AML-193 (cell line): ENCODE data around the gene ABCB4.
"Not testable (repeated sequence)": the region's sequence is repeated elsewhere in the genome, so short reads cannot be mapped to it uniquely, and the experiment has no call there.

Experiments used
- DNase-seq, 2 experiments: peaks; one replicate each; lab custom pipeline; 2025; lab: John Stamatoyannopoulos, UW

Gene ABCB4

DNA sequence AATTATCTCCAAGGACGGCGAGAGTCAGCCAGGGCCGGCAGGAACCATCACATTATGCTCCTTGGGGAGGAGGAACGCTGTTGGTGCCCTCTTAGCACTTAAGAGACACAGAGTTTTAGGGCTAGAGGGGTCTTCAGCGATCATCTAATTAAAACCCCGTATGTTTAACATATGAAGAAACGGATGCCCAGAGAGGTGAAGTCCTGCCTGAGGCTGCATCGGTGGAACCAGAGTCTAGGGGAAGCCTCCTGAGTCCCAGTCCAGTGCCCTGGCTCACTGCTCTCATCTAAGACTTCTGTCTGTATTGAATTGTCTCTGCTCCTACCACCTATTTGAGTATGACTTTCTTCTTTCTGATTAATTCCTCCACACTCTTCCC, 688 bp upstream of the ABCB4 start:
- no peak for DNase-seq

DNA sequence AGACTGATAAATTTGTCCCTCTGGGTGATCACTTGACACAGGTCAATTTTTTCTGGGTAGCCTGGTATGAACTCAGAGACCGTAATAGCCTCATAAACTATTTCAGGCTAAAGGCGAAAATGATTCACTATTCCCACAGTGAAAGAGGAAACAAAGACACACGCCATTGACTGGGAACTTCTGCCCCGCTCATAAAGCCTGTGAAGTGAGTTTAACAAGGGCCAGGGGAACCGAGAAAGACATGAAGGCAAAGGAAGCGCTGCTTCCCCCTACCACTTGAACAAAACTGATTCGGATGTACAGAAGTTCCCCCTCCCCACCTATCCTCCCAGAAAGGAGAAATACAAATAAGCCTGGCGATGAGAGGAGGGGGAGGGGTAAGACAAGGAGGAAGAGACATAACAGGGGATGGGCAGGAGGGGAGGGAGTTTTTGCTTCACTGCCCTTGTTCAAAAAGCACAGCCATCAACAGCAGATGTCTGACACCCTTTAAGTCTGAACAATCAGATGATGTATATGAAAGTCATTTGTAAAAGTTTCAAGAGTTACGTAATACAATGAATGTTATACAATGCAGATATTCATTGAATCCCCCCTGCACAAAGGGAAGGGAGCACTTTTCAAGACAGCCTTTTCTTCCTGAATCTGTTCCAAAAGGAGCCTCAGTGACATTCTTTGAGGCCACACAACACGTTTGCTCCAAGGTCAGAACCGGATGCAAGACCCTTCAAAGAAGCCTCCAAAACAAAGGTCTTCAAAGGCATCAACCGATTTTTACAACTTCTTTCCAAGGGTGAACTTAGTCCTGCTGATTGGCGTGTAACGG, 734 bp downstream of the ABCB4 start:
- peak in 1 of 2 experiments; percentile 4 for DNase-seq

DNA sequence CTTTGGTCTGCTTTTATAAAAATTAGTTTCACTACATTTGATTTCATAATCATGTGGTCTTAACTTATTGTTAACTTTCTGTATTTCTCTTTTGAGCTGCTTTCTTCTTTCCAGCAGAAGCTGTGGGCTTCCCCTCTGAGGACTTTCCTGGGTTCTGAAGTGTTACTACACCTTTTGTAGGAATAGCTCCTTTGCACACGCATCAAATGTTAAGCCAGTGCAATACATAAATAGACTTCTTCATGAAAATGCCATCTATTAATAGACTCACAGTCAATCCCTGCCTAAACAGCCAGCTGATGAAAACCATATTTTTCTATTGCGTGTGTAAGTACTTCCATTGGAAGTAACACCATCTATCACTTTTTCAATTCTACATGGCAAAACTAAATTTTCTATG, 1.5 kb downstream of the ABCB4 start:
- no peak for DNase-seq

DNA sequence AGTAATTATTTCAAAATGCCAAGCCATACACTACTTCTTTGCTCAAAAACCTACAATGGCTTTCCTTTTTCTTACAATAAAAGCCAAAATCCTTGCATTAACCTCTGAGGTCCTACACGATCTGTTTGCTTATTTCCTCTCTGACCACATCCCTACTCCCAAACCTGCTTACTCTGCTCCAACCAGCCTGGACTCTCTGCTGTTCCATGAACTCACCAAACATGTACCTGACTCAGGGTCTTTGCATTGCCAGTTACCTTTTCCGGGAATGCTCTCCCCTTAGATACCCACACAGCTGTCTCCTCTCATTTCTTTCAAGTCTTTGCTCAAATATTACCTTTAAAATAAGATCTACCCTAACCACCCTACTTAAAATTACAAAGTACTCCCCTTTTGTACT, 2.3 kb downstream of the ABCB4 start:
- no peak for DNase-seq

DNA sequence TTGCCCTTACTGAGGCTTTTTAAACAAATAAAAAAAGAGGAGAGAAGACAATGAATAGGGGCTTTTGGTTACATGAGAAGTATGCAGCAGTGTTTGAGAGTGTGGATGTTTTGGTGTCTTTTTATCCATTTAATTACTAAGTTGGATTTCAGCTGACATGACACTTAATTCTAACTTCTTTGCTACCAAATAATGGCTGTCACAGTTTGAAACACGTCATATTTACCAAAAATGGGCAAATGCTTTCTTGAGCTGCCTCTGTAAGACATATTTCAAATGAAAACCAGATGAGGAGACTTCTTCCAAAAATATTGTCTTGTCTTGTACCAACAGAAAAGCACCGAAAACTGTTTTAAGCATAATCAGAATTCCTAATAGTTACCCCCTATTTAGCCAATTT, 4.0 kb downstream of the ABCB4 start:
- no peak for DNase-seq

DNA sequence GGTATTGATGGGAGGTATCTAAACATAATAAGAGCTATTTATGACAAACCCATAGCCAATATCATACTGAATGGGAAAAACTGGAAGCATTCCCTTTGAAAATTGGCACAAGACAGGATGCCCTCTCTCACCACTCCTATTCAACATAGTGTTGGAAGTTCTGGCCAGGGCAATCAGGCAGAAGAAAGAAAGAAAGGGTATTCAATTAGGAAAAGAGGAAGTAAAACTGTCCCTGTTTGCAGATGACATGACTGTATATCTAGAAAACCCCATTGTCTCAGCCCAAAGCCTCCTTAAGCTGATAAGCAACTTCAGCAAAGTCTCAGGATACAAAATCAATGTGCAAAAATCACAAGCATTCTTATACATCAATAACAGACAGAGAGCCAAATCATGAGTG, 6.3 kb downstream of the ABCB4 start:
- DNase-seq = not testable (repeated sequence)

DNA sequence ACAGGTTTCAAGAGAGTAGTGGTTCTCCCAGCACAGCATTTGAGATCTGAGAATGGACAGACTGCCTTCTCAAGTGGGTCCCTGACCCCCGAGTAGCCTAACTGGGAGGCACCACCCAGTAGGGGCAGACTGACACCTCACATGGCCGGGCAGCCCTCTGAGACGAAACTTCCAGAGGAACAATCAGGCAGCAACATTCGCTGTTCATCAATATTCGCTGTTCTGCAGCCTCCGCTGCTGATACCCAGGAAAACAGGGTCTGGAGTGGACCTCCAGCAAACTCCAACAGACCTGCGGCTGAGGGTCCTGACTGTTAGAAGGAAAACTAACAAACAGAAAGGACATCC, 10.0 kb downstream of the ABCB4 start:
- DNase-seq = not testable (repeated sequence)

DNA sequence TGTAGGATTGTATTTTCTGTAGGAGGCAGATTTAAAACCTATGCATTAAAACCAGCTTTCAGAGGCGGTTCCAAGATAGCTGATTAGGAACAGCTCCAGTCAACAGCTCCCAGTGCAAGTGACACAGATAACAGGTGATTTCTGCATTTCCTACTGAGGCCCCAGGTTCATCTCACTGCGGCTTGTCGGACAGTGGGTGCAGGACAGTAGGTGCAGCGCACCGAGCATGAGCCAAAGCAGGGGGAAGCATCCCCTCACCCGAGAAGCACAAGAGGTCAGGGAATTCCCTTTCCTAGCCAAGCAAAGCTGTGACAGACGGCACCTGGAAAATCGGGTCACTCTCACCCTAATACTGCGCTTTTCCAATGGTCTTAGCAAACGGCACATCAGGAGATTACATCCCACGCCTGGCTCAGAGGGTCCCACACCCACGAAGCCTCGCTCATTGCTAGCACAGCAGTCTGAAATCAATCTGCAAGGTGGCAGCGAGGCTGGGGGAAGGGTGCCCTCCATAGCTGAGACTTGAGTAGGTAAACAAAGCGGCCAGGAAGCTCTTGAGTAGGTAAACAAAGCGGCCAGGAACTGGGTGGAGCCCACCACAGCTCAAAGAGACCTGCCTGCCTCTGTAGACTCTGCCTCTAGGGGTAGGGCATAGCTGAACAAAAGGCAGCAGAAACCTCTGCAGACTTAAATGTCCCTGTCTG, 10.5 kb downstream of the ABCB4 start:
- not testable (repeated sequence) for DNase-seq

DNA sequence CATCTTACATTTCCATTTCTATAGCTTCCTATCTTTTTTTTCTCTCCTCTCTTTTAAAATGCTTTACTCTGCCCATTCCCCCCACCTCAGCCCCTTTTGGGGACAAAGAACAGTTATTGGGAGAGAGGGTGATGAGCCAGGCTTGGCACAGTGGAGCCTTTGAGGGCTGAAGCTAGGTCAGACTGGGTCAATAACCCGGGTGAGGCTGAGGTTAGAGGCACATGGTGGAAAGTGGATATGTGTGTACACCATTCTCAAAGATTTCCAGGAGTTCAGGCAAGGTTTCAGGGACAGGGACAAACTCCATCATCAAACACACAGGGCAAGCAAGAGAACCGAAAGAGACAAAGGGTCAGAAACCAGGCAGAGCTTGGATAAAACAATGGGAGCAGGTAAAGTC, 11.5 kb downstream of the ABCB4 start:
- no peak for DNase-seq

DNA sequence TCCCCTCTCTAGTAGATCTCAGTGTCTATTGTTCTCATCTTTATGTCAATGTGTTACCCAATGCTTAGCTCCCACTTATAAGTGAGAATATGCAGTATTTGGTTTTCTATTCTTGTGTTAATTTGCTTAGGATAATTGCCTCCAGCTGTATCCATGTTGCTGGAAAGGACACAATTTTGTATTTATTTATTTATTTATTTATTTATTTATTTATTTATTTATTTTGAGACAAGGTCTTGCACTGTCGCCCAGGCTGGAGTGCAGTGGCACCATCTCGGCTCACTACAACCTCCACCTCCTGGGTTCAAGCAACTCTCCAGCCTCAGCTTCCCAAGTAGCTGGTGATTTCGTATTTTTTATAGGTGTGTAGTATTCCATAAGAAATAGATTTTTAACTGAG, 15.0 kb downstream of the ABCB4 start:
- DNase-seq = not testable (repeated sequence)

DNA sequence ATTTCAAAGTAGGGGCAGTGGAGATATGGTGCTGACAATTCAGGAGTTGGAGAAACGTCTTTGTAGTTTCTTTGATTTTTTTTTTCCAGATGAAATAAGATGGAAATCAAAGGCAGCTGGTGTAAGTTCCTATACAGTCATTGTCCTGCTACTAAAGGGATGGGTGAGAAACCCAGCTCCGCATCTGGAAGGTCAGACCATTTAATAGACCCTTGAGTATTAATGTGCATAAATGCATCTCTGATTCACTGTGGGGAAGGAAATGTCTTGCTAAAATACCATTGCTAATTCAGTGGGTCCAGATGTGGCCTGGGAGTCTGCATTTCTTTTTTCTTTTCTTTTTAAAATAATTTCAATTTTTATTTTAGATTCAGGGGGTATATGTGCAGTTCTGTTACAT, 15.5 kb downstream of the ABCB4 start:
- no peak for DNase-seq

DNA sequence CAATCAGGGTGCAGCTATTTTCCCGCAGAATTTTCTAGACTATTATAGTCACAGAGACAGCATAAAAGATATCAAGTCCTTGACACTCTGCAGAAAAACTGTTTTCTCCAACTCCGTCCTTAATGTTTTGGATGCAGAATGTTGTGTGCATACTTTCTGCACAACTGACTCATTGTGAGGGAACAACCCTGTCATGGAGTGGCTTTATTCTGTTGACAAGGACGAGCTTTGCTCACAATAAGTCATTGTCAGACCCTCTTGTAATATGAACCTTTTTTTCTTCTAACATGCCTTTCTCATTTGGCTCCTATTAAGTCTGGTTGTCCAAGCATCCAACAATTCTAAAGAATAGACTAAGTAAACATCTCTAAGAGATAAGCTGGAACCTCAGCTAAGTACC, 17.3 kb downstream of the ABCB4 start:
- no peak for DNase-seq

DNA sequence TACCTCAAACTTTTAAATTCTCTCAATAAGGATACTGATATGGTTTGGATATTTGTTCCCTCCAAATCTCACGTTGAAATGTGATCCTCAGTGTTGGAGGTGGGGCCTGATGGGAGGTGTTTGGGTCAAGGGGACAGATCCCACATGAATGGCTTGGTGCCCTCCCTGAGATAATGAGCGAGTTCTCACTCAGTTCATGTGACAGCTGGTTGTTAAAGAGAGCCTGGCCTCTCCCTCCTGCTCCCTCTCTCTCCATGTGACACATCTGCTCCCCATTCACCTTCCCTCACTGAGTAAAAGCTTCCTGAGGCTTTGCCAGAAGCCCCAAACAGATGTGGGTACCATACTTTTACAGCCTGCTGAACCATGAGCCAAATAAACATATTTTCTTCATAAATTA, 19.2 kb downstream of the ABCB4 start:
- DNase-seq = no peak

DNA sequence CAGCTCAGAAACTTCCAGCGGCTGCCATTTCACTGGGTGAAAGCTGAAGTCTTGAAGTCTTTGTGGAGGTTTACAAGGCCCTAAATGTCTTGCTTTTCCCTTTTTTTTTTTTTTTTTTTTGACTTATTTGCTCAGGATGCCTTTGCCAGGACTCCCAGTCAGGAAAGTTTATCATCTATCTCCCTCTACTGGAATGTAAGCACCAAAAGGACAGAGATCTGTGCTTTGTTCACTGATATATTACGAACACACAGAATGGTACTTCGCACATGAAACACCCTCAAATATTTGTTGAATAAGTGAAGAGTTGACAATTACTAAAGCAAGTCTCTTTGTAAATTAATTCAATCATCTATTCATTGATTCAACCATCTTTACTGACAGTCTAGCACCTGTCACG, 23.2 kb downstream of the ABCB4 start:
- no peak for DNase-seq

DNA sequence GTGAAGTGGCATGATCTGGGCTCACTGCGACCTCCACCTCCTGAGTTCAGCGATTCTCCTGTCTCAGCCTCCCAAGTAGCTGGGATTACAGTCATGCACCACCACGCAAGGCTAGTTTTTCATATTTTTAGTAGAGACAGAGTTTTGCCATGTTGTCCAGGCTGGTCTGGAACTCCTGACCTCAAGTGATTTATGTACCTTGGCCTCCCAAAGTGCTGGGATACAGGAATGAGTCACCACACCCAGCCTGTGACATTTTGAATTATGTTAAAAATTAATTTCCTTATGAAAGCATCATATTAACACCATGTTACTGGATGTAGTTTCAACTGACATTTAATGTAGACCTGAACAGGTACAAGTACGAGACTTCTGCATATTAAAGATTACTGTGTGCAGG, 24.3 kb downstream of the ABCB4 start:
- no peak for DNase-seq

DNA sequence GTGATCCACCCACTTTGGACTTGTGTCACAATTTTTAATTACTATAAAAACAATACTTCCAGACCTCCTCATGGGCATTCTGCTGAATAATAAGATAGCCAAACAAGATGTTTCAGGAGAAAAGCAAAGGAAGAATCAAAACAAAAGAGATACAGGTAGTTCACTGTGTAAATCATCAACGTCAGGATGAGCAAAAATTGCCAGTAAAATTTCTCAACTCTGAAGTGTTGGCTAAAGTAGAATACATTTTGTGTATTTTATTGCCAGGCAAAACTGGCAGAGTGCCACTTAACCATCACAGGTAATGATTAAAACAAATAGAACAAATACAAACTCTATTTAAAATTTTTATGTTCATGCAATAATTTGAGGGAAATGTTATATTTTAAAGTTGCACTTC, 24.8 kb downstream of the ABCB4 start:
- DNase-seq = no peak

DNA sequence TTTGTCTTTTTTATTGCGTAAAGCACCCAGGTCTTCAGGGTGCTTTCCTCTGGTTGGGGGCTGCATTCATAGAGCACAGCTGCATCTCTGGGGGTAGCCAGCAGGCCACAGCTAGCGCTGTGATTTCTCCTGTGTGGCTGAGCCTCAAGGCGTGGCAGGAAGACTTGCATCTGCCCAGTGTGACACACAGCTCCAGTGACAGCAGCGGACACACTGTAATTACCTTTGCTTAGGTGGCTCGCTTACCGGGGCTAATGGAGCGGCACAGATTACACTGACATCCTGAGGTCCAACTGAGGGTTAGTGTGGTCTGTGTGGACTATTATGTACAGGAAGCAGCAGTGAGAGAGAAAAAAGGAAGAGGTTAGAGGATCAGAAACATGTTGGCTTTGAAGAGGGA, 27.1 kb downstream of the ABCB4 start:
- no peak for DNase-seq

DNA sequence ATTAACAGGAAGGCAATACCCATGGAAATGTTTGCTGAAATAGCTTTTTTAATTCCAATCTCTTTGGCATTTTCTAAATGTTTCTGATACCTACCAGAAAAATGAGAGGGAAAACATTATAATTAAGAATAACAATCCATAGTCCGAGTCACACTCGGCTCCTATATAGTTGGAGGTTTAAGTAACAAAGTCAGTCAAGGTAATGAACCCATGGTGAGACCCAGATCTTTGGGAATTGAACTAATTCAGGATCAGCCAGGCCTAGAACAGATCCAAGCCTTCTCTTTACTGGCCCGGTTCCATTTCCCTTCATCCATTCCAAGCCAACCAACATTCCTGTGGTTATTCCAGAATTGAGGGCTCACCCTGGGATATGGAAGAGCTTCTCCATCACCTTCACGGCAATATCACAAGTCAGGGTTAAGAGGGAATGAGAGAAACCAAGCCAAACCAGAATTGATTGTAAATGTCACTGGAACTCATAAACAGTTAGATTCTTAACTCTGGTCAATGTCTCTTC, 28.3 kb downstream of the ABCB4 start:
- DNase-seq = no peak

DNA sequence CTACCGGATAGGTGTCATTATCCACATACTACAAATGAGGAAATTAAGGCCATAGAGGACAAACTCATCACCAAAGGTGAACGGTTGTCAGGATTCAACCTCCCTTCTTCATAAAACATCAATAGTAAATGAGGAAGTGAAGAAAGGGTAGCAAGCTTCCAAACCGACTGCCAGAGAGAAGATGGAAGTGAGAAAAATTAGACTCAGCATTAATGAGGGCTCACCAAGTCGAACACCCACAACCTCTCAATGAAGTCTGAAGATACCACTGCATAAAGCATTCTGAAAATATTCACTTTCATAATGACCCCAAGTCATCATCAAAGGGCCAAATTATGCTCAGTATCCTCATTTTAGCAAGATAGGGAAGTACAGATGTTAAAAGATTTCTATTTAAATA, 29.6 kb downstream of the ABCB4 start:
- DNase-seq = no peak

DNA sequence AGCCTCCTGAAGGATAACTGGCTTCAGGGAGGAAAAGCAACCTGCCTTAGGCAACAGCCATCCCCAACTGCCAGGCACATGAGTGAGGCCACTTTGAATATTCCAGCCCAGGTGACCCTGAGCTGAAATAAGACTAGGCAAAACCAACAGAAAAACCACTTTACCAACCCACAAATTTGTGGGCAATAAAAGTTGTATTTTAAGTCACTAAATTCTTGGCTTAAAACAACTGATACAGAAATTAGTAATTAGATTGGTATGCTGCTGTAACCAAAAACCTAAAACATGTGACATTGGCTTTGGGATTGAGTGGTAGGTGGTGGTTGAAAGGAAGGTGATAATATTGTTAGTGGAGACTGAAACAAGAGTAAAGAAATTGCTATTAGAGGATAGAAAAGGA, 39.9 kb downstream of the ABCB4 start:
- no peak for DNase-seq

DNA sequence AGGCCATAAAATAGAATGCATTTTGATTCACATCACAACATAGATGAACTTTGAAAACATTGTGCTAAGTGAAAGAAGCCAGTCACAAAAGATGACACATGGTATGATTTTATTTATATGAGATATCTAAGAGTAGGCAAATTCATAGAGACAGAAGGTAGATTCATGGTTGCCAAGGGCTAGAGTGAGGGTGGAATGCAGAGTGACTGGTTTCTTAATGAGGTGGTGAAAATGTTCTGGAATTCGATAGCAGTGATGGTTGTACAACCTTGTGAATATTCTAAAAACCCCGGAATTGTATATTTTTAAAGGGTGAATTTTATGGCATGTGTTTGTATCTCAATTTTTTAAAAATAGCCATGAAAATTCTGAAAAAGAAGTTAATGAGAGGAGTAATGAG, 42.9 kb downstream of the ABCB4 start:
- DNase-seq = no peak

DNA sequence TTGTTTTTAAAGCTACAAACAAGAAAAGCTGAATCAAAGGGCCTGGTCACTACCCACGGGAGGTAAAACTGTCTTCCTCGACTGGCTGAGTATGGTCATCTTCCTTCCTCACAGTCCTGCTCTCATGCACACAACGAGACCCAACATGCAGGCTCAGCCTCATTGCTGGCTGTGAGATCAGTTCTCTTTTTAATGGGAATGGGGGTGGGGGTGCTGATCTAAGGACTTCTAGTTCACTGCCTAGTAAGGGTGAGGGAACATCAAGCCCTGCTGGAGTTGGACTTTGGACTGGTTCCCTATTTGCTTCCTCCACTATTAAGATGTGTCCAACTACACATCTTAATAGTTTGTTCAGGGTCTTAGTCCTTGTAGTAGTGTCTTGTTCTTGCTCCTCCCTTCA, 48.2 kb downstream of the ABCB4 start:
- DNase-seq = no peak

DNA sequence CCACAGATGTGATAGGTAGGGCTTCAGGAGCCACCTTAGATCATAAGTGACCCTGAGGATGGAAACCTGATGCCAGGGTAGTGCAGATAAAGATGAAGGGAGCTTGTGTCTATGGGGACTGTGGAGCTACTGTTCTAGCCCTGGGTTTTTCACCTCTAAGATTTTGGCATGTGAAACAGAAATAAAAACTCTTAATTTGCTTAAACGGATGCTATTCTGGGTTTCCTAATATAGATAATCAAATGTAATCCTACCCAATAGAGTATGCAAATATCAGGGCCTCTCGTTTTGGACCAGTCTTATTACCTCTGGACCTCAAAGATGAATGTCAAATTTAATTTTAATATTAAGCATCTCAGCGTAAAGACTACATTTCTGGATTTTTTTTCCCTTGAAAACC, 49.3 kb downstream of the ABCB4 start:
- no peak for DNase-seq

DNA sequence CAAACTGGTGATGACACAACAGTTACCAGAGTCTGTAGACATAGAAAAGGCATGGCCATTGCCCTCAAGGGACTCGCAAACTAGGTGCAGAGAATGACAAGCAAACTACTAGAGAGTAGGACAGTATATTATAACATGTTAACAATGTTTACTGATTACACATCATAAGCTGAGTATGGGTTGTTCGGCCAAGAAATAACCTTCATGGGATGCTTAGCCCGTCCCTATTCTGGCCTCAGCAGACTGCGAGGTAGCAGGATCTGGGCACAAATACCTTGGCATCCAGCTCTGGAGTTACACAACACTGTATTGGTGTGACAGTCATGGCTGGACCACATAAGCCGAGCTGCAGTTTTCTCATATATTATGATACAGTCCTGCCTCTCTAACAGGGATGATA, 51.4 kb downstream of the ABCB4 start:
- no peak for DNase-seq
